OCI-LY1 (cell line): ENCODE data around the gene KIF21A.

Experiments used
- H2AFZ ChIP-seq: fragments of 200-600 bp; sonication (generic), shearing (Covaris generic); 2 replicates; pipeline ENCODE4 v1.6.0; 2014; ENCODE audit warnings: antibody characterized with exemption, mild to moderate bottlenecking, low read length
- H3F3A ChIP-seq: fragments of 200-600 bp; sonication (generic), shearing (Covaris generic); 2 replicates; pipeline ENCODE4 v1.6.0; 2014; ENCODE audit warnings: mild to moderate bottlenecking, antibody characterized with exemption, low read length, moderate library complexity; ENCODE audit not compliant: insufficient read depth
- H3K27ac ChIP-seq: fragments of 200-600 bp; sonication (generic); 2 replicates; pipeline ENCODE4 v1.5.1; 2014; ENCODE audit warnings: low read length, mixed run types, mild to moderate bottlenecking, low read depth; ENCODE audit not compliant: poor library complexity, severe bottlenecking
- H3K27me3 ChIP-seq: fragments of 200-600 bp; sonication (generic); 2 replicates; pipeline ENCODE4 v1.6.0; 2014; ENCODE audit warnings: antibody characterized with exemption, mild to moderate bottlenecking, low read length, moderate library complexity; ENCODE audit not compliant: insufficient read depth
- H3K36me3 ChIP-seq: fragments of 200-600 bp; sonication (generic); 2 replicates; pipeline ENCODE4 v1.6.1; 2014; ENCODE audit warnings: mild to moderate bottlenecking, antibody characterized with exemption, low read length, moderate library complexity, mixed read lengths; ENCODE audit not compliant: insufficient read depth
- H3K4me1 ChIP-seq: fragments of 200-600 bp; sonication (generic); 2 replicates; pipeline ENCODE4 v1.5.1; 2014; ENCODE audit warnings: mild to moderate bottlenecking, low read length, moderate library complexity; ENCODE audit not compliant: insufficient read depth, severe bottlenecking
- H3K4me2 ChIP-seq: fragments of 200-600 bp; sonication (generic), shearing (Covaris generic); 2 replicates; pipeline ENCODE4 v1.6.1; 2014; ENCODE audit warnings: low read length
- H3K4me3 ChIP-seq: fragments of 200-600 bp; sonication (generic); 2 replicates; pipeline ENCODE4 v1.5.1; 2014; ENCODE audit warnings: low read length, low read depth, mild to moderate bottlenecking, mixed read lengths; ENCODE audit not compliant: poor library complexity, severe bottlenecking
- H3K79me2 ChIP-seq: fragments of 200-600 bp; shearing (Covaris generic); 2 replicates; pipeline ENCODE4 v1.6.1; 2016; ENCODE audit warnings: mixed run types, low read length, mixed read lengths; ENCODE audit not compliant: insufficient read depth
- H3K9ac ChIP-seq: fragments of 200-600 bp; sonication (generic), shearing (Covaris generic); 2 replicates; pipeline ENCODE4 v1.6.1; 2014; ENCODE audit warnings: mild to moderate bottlenecking, low read length, mixed read lengths
- H3K9me2 ChIP-seq: fragments of 200-600 bp; sonication (generic), shearing (Covaris generic); 2 replicates; pipeline ENCODE4 v1.6.1; 2014; ENCODE audit warnings: low read depth, mild to moderate bottlenecking, low read length, mixed read lengths
- H3K9me3 ChIP-seq: fragments of 200-600 bp; shearing (Covaris generic); 2 replicates; pipeline ENCODE4 v1.6.1; 2014; ENCODE audit warnings: low read length, mixed read lengths
- H4K20me1 ChIP-seq: fragments of 200-600 bp; sonication (generic), shearing (Covaris generic); 2 replicates; pipeline ENCODE4 v1.6.0; 2016; ENCODE audit warnings: mild to moderate bottlenecking, low read length; ENCODE audit not compliant: insufficient read depth
- EZH2 ChIP-seq: fragments of 200-600 bp; sonication (generic), shearing (Covaris generic); IDR thresholded peaks from 2 replicates; pipeline ENCODE4 v1.8.0; 2017; ENCODE audit warnings: borderline replicate concordance, mixed run types, mild to moderate bottlenecking, antibody characterized with exemption, low read length, moderate library complexity, mixed read lengths
- TF ChIP-seq, protein P1 (sequence below): fragments of 200-600 bp; sonication (generic), shearing (Covaris generic); IDR thresholded peaks from 2 replicates; pipeline ENCODE4 v1.5.1; 2017; ENCODE audit warnings: mild to moderate bottlenecking, antibody characterized with exemption, low read length, moderate library complexity, mixed read lengths

Gene KIF21A

DNA sequence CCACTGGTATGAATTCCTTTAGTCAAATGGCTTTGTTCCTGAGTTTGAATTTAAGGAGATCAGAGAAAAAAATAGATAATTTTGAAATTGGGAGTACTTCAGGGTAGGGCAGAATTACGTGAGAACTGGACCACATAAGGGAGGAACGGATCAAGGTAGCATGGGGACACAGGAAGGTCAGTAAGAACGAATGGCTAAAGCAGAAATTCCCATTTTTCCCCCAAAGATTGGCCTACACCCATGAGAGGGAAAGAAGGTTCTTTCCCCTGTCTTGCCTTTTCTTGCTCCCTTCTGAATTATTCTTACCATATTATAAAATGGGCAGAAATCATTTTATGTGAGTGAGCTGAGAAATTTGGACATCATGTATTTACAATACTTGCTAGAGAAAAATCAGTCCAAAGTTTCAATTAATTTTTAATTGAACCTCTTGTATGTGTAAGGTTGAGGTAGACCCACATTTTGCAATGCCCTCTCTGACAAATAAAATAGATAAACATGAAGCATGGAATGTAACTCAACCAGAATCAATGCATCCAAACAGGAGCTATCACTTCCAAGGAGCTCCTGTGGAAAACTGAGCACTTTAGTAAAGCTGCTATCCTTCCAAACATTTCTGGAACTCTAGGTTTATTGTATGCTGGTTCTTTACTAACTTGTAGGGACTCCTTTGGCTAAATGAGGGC, 93.8 kb downstream of the KIF21A start:
- Histone ChIP-seq H3K36me3 (peaks cover 13% of the 10 kb centered on the region; the same call in 1 of the 2 replicates), H3K79me2 (no peaks in the 10 kb centered on the region), H3K4me2 (no peak overlapping the region), H2AFZ (no peak overlapping the region), H3K9ac (no peak overlapping the region), H3K27me3 (no peaks in the 10 kb centered on the region), H3K27ac (no peak overlapping the region), H3K9me3 (no peaks in the 10 kb centered on the region), H3K4me1 (peaks cover 5% of the 10 kb centered on the region), H4K20me1 (no peaks in the 10 kb centered on the region), H3F3A (no peaks in the 10 kb centered on the region), H3K9me2 (no peaks in the 10 kb centered on the region), H3K4me3 (no peak overlapping the region)
- TF ChIP-seq, protein P1, sequence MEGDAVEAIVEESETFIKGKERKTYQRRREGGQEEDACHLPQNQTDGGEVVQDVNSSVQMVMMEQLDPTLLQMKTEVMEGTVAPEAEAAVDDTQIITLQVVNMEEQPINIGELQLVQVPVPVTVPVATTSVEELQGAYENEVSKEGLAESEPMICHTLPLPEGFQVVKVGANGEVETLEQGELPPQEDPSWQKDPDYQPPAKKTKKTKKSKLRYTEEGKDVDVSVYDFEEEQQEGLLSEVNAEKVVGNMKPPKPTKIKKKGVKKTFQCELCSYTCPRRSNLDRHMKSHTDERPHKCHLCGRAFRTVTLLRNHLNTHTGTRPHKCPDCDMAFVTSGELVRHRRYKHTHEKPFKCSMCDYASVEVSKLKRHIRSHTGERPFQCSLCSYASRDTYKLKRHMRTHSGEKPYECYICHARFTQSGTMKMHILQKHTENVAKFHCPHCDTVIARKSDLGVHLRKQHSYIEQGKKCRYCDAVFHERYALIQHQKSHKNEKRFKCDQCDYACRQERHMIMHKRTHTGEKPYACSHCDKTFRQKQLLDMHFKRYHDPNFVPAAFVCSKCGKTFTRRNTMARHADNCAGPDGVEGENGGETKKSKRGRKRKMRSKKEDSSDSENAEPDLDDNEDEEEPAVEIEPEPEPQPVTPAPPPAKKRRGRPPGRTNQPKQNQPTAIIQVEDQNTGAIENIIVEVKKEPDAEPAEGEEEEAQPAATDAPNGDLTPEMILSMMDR = no peak
- TF ChIP-seq EZH2 = no peak

DNA sequence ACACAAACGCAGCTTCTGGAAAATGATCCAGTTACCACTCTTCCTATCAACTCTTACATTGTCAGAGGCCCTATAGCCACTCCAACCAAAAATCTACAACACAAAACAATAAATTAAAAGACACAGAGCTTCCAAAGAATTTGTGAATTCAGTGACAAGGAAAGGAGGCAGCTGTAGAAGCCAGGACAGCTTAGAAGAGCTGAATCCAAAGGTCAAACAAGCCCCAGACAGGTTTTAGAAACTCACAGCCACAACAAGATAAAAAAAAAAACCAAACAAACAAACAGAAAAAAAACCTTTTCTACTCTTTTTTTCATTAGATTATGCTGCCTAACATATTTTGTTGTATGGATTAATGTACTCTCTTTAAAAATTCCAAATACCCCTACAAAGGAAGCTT, 94.4 kb downstream of the KIF21A start:
- H3K27ac ChIP-seq = no peak overlapping the region
- no peaks in the 10 kb centered on the region for H3F3A ChIP-seq
- peaks cover 13% of the 10 kb centered on the region; the same call in 1 of the 2 replicates for H3K36me3 ChIP-seq
- H3K9ac ChIP-seq = no peak overlapping the region
- H3K79me2 ChIP-seq = no peaks in the 10 kb centered on the region
- H3K4me2 ChIP-seq = no peak overlapping the region
- H3K27me3 ChIP-seq = no peaks in the 10 kb centered on the region
- no peaks in the 10 kb centered on the region for H3K9me3 ChIP-seq
- TF ChIP-seq, protein P1 = no peak
- TF ChIP-seq EZH2 = no peak
- H3K9me2 ChIP-seq = no peaks in the 10 kb centered on the region
- H3K4me1 ChIP-seq = peaks cover 5% of the 10 kb centered on the region
- H3K4me3 ChIP-seq = no peak overlapping the region
- no peak overlapping the region for H2AFZ ChIP-seq
- no peaks in the 10 kb centered on the region for H4K20me1 ChIP-seq

DNA sequence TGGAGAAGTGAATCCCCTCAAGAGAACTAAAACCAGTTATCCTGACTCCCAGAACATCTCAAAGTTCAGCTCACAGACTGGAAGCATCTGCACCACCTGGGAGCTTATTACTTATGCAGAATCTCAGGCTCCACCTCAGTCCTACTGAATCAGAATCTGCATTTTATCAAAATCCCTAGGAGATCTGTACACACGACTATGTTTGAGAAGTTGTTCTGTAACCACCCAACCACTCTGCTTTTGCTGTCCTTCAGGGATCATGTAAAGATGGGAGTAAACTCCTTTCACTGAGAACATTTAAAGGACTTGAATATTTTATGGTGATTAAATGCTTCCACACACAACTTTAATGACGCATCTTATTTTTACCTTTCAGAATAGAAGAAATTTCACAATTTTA, 98.0 kb downstream of the KIF21A start:
- Histone ChIP-seq H4K20me1 (no peaks in the 10 kb centered on the region), H3K9ac (no peak overlapping the region), H3K27ac (no peak overlapping the region), H3K79me2 (no peaks in the 10 kb centered on the region), H3K9me3 (no peaks in the 10 kb centered on the region), H2AFZ (no peak overlapping the region), H3K27me3 (no peaks in the 10 kb centered on the region), H3K36me3 (peaks cover 12% of the 10 kb centered on the region; the same call in 1 of the 2 replicates), H3F3A (no peaks in the 10 kb centered on the region), H3K4me3 (no peak overlapping the region), H3K9me2 (no peaks in the 10 kb centered on the region), H3K4me1 (no peaks in the 10 kb centered on the region), H3K4me2 (no peak overlapping the region)
- TF ChIP-seq EZH2 = no peak
- TF ChIP-seq, protein P1 = no peak
